Measurements from ENCODE around the gene GUCY1A1. TPM values are rescaled to one million over a fixed set of nuclear protein-coding genes. Genes with fewer than 3 reads are reported as not detected.

GUCY1A1 gene
- total and polyA plus RNA-seq, 4 donors, result 20.2 to 81.9 (median 68.2) TPM

DNA sequence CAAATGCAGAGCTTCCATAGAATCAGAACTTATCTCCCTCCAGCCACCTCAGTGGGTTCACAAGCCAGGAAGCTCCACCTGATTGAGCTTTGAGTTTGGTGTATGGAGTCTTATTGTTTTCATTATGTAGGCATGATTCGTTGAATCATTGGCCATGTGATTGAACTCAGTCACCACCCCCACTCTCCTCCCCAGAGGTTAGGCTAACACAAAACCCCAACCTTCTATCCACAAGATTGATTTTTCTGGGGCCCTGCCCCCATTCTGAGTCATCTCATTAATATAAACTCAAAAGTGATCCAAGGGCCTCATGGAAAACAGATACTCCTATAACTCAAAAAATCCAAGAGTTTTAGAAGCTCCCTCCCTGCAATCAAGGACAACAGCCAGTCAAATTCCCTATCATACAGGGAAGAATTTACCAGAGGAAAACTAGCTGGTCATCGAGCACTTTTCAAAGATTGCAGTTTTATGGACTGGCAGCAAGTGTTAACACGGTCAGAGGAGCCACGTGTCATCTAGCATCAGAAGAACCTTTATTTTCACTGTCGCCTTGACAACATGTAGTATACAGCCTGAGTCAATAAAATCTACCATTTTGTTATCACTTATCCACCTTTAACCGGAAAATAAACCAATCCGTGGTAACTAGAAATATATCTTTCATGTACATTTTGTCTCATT lies 56.3 kb downstream of the GUCY1A1 start:
- ATAC-seq (ENCODE audit: low FRiP score) (no peak), DNase-seq (no peak)
- WGBS, 2 donors, result 86 to 90% methylated on average over 7 of the region's 7 CpGs
- Histone ChIP-seq H3K9me3 (ENCODE audit: control insufficient read depth, low read length) (no peaks in the 10 kb centered on the region), H3K4me1 (ENCODE audit: control insufficient read depth in 1 of 2, insufficient read depth in 2 of 2, low read length in 2 of 2) (no peaks in the 10 kb centered on the region), H3K27ac (ENCODE audit: low read depth in 1 of 2, low read length in 2 of 2) (no peak overlapping the region), H3K27me3 (ENCODE audit: control insufficient read depth in 1 of 2, insufficient read depth in 2 of 2, low read length in 1 of 2) (no peaks in the 10 kb centered on the region), H3K4me3 (ENCODE audit: low read length in 2 of 2) (no peak overlapping the region), H3K36me3 (ENCODE audit: control insufficient read depth in 1 of 2, insufficient read depth in 2 of 2, low read length in 1 of 2) (peaks cover 2 to 4% of the 10 kb centered on the region in 2 donors)
- intact Hi-C loops (cut with DNase I), result no loop called here

DNA sequence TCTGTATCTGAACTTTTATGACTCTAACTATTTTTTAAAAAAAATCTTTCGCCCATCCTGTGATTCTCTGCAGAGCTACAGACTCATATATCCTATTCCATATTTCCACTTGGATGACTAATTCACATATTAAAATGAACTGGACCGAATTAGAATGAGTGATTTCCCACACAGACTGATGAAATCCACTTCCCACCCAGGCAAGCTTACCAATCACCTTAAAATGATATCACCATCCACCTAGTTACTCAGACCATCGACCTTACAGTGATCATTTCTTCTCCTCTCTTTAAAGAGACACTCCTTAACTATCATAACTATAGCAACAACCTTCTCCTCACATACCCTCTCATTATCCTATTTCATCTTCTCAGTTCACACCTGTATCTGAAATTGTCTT lies 58.1 kb downstream of the GUCY1A1 start:
- Histone ChIP-seq H3K36me3 (ENCODE audit: control insufficient read depth in 1 of 2, insufficient read depth in 2 of 2, low read length in 1 of 2) (peaks cover 2 to 4% of the 10 kb centered on the region in 2 donors), H3K27me3 (ENCODE audit: control insufficient read depth in 1 of 2, insufficient read depth in 2 of 2, low read length in 1 of 2) (no peaks in the 10 kb centered on the region), H3K9me3 (ENCODE audit: control insufficient read depth, low read length) (no peaks in the 10 kb centered on the region), H3K4me1 (ENCODE audit: control insufficient read depth in 1 of 2, insufficient read depth in 2 of 2, low read length in 2 of 2) (no peaks in the 10 kb centered on the region), H3K27ac (ENCODE audit: low read depth in 1 of 2, low read length in 2 of 2) (no peak overlapping the region), H3K4me3 (ENCODE audit: low read length in 2 of 2) (no peak overlapping the region)
- WGBS, 2 donors, result 67 to 80% methylated on average over 3 of the region's 3 CpGs
- no peak for DNase-seq
- intact Hi-C loops (cut with DNase I), result no loop called here
- no peak for ATAC-seq (ENCODE audit: low FRiP score)

DNA sequence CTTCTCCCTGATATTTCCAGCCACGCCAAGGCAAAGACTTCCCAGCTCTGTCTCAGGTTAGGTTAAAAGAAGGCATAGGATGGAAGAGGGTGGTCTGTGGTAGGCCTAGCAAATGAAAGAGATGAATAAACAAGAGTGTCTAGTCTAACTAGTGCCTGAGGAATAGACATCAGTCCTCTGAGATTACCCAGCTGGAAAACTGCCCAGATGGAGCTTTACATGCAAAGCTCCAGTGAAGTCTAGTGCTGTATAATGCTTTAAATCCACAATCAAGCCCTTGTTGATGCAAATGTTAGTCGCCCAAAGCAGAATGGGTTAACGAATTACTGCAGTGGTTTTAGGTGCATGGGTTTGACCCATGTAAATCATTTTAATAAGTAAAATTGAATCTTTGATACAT lies 67.4 kb downstream of the GUCY1A1 start:
- Histone ChIP-seq H3K4me3 (ENCODE audit: low read length in 2 of 2) (no peak overlapping the region), H3K27me3 (ENCODE audit: control insufficient read depth in 1 of 2, insufficient read depth in 2 of 2, low read length in 1 of 2) (no peaks in the 10 kb centered on the region), H3K9me3 (ENCODE audit: control insufficient read depth, low read length) (no peaks in the 10 kb centered on the region), H3K36me3 (ENCODE audit: control insufficient read depth in 1 of 2, insufficient read depth in 2 of 2, low read length in 1 of 2) (peaks cover 0 to 3% of the 10 kb centered on the region in 2 donors), H3K27ac (ENCODE audit: low read depth in 1 of 2, low read length in 2 of 2) (no peak overlapping the region), H3K4me1 (ENCODE audit: control insufficient read depth in 1 of 2, insufficient read depth in 2 of 2, low read length in 2 of 2) (no peaks in the 10 kb centered on the region)
- ATAC-seq (ENCODE audit: low FRiP score), result no peak
- 63 to 80% methylated on average over 3 of the region's 3 CpGs for WGBS, 2 donors
- no peak for DNase-seq
- intact Hi-C loops (cut with DNase I), result no loop called here

DNA sequence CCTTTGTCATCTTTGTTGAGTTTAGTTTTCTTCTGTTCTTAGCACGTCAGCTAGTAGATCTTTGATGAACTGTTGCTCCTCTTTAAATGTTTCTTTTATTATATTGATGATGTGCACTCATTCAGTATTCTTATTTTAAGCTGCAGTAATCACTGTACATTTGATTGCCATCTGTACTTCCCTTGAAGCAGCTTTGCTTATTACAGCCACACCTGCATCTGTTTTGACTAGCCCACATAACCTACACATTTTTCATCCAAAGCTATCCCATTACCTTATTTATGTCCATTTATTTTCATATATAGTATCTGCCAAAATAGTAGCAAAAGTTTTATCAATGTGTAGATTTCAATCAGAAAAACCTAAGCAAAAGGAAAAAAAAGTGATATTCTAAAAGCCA lies 68.3 kb downstream of the GUCY1A1 start:
- WGBS, 2 donors, result 83 to 89% methylated on average over 1 of the region's 1 CpG
- intact Hi-C loops (cut with DNase I), result no loop called here
- Histone ChIP-seq H3K9me3 (ENCODE audit: control insufficient read depth, low read length) (no peaks in the 10 kb centered on the region), H3K27ac (ENCODE audit: low read depth in 1 of 2, low read length in 2 of 2) (no peak overlapping the region), H3K36me3 (ENCODE audit: control insufficient read depth in 1 of 2, insufficient read depth in 2 of 2, low read length in 1 of 2) (peaks cover 0 to 3% of the 10 kb centered on the region in 2 donors), H3K4me3 (ENCODE audit: low read length in 2 of 2) (no peak overlapping the region), H3K27me3 (ENCODE audit: control insufficient read depth in 1 of 2, insufficient read depth in 2 of 2, low read length in 1 of 2) (no peaks in the 10 kb centered on the region), H3K4me1 (ENCODE audit: control insufficient read depth in 1 of 2, insufficient read depth in 2 of 2, low read length in 2 of 2) (no peaks in the 10 kb centered on the region)
- ATAC-seq (ENCODE audit: low FRiP score) (no peak), DNase-seq (no peak)

DNA sequence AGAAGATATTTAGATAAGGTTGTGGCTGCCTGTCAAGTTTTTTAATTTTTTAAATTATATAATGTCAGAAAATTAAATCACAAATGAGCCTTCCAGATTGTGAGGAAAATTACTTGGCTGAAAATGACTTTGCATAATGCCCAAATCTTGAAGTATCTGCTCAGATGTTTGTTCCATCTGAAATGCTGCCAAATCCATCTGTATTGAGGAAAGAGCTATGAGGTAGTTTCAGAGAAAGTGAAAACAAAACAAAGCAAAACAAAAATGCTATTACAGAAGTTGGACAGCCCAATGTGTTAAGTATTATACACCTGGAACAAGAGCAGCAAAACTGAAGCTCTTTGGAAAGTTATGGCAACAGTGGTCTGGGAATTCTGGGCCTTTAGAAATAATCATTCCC lies 68.8 kb downstream of the GUCY1A1 start:
- H3K27ac ChIP-seq (ENCODE audit: low read depth in 1 of 2, low read length in 2 of 2), result no peak overlapping the region
- no peaks in the 10 kb centered on the region for H3K9me3 ChIP-seq (ENCODE audit: control insufficient read depth, low read length)
- ATAC-seq (ENCODE audit: low FRiP score) (peak; percentile 19), DNase-seq (no peak)
- intact Hi-C loops (cut with DNase I), result no loop called here
- H3K4me3 ChIP-seq (ENCODE audit: low read length in 2 of 2), result no peak overlapping the region
- H3K4me1 ChIP-seq (ENCODE audit: control insufficient read depth in 1 of 2, insufficient read depth in 2 of 2, low read length in 2 of 2), result no peaks in the 10 kb centered on the region
- H3K36me3 ChIP-seq (ENCODE audit: control insufficient read depth in 1 of 2, insufficient read depth in 2 of 2, low read length in 1 of 2), result peaks cover 0 to 3% of the 10 kb centered on the region in 2 donors
- no peaks in the 10 kb centered on the region for H3K27me3 ChIP-seq (ENCODE audit: control insufficient read depth in 1 of 2, insufficient read depth in 2 of 2, low read length in 1 of 2)

DNA sequence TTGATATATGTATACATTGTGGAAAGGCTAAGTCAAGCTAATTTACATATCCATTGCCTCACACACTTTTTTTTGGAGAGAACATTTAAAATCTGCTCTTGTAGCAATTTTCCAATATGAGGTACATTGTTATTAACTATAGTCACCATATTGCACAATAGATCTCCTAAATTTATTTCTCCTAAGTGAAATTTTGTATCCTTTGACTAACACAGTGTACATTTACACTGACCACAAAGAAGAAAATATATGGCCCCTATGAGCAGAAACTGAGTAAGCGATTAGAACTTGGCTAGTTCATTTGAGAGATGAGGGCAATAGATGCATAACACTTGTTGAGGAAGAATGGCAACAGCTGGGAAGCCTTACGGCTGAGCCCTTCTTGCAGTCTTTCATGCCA lies 71.9 kb downstream of the GUCY1A1 start:
- ATAC-seq (ENCODE audit: low FRiP score), result no peak
- Histone ChIP-seq H3K4me3 (ENCODE audit: low read length in 2 of 2) (no peak overlapping the region), H3K36me3 (ENCODE audit: control insufficient read depth in 1 of 2, insufficient read depth in 2 of 2, low read length in 1 of 2) (peaks cover 1 to 3% of the 10 kb centered on the region in 2 donors), H3K27me3 (ENCODE audit: control insufficient read depth in 1 of 2, insufficient read depth in 2 of 2, low read length in 1 of 2) (no peaks in the 10 kb centered on the region), H3K9me3 (ENCODE audit: control insufficient read depth, low read length) (no peaks in the 10 kb centered on the region), H3K4me1 (ENCODE audit: control insufficient read depth in 1 of 2, insufficient read depth in 2 of 2, low read length in 2 of 2) (no peaks in the 10 kb centered on the region), H3K27ac (ENCODE audit: low read depth in 1 of 2, low read length in 2 of 2) (no peak overlapping the region)
- WGBS, 2 donors, result 89 to 91% methylated on average over 2 of the region's 2 CpGs
- intact Hi-C loops (cut with DNase I), result no loop called here
- no peak for DNase-seq

DNA sequence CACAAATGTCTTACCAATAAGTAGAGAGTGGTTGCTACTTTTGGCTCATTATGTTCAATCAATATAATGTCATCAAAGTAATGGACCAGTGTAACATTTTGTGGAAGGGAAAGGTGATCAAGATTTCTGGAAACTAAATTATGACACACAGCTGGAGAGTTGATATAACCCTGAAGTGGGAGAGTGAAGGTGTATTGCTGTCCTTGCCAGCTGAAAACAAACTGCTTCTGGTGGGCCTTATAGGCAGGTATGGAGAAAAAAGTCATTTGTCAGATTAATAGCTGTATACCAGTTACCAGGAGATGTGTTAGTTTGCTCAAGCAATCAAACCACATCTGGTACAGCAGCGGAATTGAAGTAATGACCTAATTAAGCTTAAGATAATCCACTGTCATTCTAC lies 74.9 kb downstream of the GUCY1A1 start:
- Histone ChIP-seq H3K27me3 (ENCODE audit: control insufficient read depth in 1 of 2, insufficient read depth in 2 of 2, low read length in 1 of 2) (no peaks in the 10 kb centered on the region), H3K36me3 (ENCODE audit: control insufficient read depth in 1 of 2, insufficient read depth in 2 of 2, low read length in 1 of 2) (peaks cover 0 to 1% of the 10 kb centered on the region in 2 donors), H3K27ac (ENCODE audit: low read depth in 1 of 2, low read length in 2 of 2) (no peak overlapping the region), H3K9me3 (ENCODE audit: control insufficient read depth, low read length) (no peaks in the 10 kb centered on the region), H3K4me1 (ENCODE audit: control insufficient read depth in 1 of 2, insufficient read depth in 2 of 2, low read length in 2 of 2) (no peaks in the 10 kb centered on the region), H3K4me3 (ENCODE audit: low read length in 2 of 2) (no peak overlapping the region)
- DNase-seq (no peak), ATAC-seq (ENCODE audit: low FRiP score) (no peak)
- intact Hi-C loops (cut with DNase I), result no loop called here
- 97 to 100% methylated on average over 1 of the region's 1 CpG for WGBS, 2 donors

DNA sequence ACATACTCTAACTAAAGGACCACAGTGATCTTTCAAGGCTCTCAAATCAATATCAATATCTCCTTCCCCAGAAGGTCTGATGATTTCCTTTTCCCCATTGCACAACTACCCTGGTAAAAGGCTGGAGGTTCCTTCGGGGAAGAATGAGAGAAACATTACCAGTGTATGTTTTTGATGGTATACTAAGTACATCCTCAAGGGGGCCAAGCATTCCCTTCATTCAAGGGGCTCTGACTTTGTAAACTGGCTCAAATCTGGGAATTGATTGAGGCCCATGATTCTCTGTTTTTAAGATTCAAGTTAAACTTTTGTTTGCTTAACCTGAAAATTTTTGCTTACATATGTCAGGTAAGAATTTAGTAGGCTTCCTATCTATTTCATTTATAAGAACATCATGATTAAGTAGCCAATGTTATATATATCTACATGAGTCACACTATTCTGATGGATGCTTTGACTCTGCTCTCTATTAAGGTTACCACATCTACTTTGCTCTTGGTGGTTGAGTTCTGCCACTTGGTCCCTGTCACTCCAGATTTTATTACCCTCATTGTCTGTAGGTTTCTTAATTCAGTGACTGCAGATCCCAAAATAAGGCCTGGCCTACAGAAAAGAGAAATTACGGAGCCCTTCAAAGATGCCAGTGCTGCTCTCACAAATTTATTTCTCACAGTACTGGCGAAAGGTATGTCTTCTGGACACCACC lies 75.8 kb downstream of the GUCY1A1 start:
- WGBS, 2 donors, result 87 to 92% methylated on average over 3 of the region's 3 CpGs
- H3K4me3 ChIP-seq (ENCODE audit: low read length in 2 of 2), result no peak overlapping the region
- no peaks in the 10 kb centered on the region for H3K9me3 ChIP-seq (ENCODE audit: control insufficient read depth, low read length)
- peaks cover 0 to 1% of the 10 kb centered on the region in 2 donors for H3K36me3 ChIP-seq (ENCODE audit: control insufficient read depth in 1 of 2, insufficient read depth in 2 of 2, low read length in 1 of 2)
- ATAC-seq (ENCODE audit: low FRiP score) (no peak), DNase-seq (no peak)
- H3K27ac ChIP-seq (ENCODE audit: low read depth in 1 of 2, low read length in 2 of 2), result no peak overlapping the region
- H3K4me1 ChIP-seq (ENCODE audit: control insufficient read depth in 1 of 2, insufficient read depth in 2 of 2, low read length in 2 of 2), result no peaks in the 10 kb centered on the region
- H3K27me3 ChIP-seq (ENCODE audit: control insufficient read depth in 1 of 2, insufficient read depth in 2 of 2, low read length in 1 of 2), result no peaks in the 10 kb centered on the region
- intact Hi-C loops (cut with DNase I), result no loop called here

DNA sequence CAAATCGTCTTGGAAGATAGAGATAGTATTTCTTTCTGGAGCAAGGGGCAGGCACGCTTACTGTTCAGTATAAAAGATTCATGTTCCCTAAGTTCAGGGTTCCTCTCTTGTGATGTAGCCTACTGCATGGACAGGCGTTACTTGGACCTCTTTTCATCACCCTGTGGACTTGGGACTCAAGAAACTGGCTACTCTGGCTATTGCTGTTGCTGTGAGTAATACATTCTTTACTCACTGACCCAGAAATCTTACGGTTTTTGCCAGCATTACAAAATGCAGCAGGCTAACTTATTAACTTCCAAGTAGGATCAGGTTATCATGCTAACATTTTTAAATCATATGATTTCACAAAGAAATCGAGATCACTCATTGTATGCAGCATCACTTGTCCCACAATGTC lies 79.3 kb downstream of the GUCY1A1 start:
- peak; percentile 62 for ATAC-seq (ENCODE audit: low FRiP score)
- WGBS, 2 donors, result 40 to 41% methylated on average over 5 of the region's 5 CpGs
- H3K27ac ChIP-seq (ENCODE audit: low read depth in 1 of 2, low read length in 2 of 2), result no peak overlapping the region

More for the DNA sequence above, 79.3 kb downstream of the GUCY1A1 start:
- Histone ChIP-seq H3K4me3 (ENCODE audit: low read length in 2 of 2) (no peak overlapping the region), H3K36me3 (ENCODE audit: control insufficient read depth in 1 of 2, insufficient read depth in 2 of 2, low read length in 1 of 2) (peaks cover 0 to 1% of the 10 kb centered on the region in 2 donors), H3K9me3 (ENCODE audit: control insufficient read depth, low read length) (no peaks in the 10 kb centered on the region), H3K27me3 (ENCODE audit: control insufficient read depth in 1 of 2, insufficient read depth in 2 of 2, low read length in 1 of 2) (no peaks in the 10 kb centered on the region), H3K4me1 (ENCODE audit: control insufficient read depth in 1 of 2, insufficient read depth in 2 of 2, low read length in 2 of 2) (no peaks in the 10 kb centered on the region)
- no peak for DNase-seq
- intact Hi-C loops (cut with DNase I), result no loop called here

Data from aorta (tissue), 5 donors.